Astrocyte of the spinal cord (primary cell): ENCODE data around the gene CCDC91.

Experiments used
- DNase-seq: peaks from one replicate; pipeline ENCODE4 v3.0.0; 2011; ENCODE audit warnings: low read depth, low spot score
- H3K4me3 ChIP-seq: 2 replicates; pipeline ENCODE4 v1.5.1; 2011; ENCODE audit warnings: low read depth, mild to moderate bottlenecking, low read length, moderate library complexity
- in situ Hi-C: cut with HindIII; loops from 2 replicates; pipeline ENCODE4 v1.10.0; 2017; ENCODE audit warnings: low sequenced_read_pairs
- TF ChIP-seq, protein P1 (sequence below): IDR thresholded peaks from 2 replicates; pipeline ENCODE4 v1.5.1; 2012; ENCODE audit warnings: low read depth, mild to moderate bottlenecking, low read length, inconsistent platforms

The CCDC91 gene

GRCh38 chr12:28489246-28489645 is 299.0 kb downstream of the CCDC91 start:
- in situ Hi-C loops: no loop called here
- no peak overlapping the region for H3K4me3 ChIP-seq
- TF ChIP-seq, protein P1, sequence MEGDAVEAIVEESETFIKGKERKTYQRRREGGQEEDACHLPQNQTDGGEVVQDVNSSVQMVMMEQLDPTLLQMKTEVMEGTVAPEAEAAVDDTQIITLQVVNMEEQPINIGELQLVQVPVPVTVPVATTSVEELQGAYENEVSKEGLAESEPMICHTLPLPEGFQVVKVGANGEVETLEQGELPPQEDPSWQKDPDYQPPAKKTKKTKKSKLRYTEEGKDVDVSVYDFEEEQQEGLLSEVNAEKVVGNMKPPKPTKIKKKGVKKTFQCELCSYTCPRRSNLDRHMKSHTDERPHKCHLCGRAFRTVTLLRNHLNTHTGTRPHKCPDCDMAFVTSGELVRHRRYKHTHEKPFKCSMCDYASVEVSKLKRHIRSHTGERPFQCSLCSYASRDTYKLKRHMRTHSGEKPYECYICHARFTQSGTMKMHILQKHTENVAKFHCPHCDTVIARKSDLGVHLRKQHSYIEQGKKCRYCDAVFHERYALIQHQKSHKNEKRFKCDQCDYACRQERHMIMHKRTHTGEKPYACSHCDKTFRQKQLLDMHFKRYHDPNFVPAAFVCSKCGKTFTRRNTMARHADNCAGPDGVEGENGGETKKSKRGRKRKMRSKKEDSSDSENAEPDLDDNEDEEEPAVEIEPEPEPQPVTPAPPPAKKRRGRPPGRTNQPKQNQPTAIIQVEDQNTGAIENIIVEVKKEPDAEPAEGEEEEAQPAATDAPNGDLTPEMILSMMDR: no peak
- peak; percentile 34 for DNase-seq

- DNase-seq: peak; percentile 53
- no peak overlapping the region for H3K4me3 ChIP-seq
- in situ Hi-C loops: no loop called here
- TF ChIP-seq, protein P1: no peak
Observed at GRCh38 chr12:28497889-28498411, 307.7 kb downstream of the CCDC91 start.

DNA sequence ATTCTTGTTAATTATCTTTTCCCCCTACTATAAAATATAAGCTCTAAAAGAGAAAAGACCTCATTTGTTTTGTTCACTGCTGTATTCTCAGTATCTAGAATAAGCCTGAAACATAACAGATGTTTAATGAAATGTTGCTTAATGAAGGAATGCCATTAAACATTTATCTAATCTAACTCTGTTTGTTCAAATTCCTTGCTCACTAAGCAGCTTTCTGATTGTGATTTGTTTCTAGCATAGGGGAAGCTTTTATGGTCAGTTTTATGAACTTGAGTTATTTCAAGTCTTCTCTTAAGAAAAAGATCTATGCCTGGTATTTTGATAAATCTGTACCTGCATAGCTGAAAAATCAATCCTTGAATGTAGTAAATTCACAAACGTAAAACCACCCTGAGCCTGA is 308.6 kb downstream of the CCDC91 start:
- no peak overlapping the region for H3K4me3 ChIP-seq
- DNase-seq: no peak
- TF ChIP-seq, protein P1: no peak
- in situ Hi-C loops: no loop called here

DNA sequence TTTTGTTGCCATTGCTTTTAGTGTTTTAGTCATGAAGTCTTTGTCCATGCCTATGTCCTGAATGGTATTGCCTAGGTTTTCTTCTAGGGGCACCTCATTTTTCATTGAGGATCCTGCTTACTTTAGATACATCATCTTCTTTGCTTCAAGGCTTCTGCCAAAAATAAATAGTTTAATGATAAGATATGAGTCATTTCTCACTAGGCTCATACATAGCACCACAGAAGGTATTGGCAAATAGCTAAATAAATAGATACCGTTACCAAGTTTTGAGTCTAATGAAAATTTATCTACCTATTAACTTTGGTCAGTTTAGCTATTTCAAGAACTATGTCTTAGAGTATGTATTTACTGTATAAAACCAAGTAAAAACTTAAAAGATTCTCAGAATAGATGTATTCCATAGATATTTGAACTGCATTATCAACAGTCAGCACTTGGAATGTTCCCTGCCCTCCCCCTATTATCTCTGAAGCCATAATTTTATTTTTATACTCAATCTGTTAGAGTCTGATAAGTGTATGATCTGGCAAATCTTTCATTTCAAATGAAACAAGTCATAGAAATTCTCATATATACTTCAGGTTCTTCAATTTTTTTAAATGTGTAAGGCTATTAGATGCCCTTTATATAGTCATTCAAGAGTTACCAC is 310.2 kb downstream of the CCDC91 start:
- in situ Hi-C loops: no loop called here
- no peak overlapping the region for H3K4me3 ChIP-seq
- DNase-seq: no peak
- TF ChIP-seq, protein P1: no peak

DNA sequence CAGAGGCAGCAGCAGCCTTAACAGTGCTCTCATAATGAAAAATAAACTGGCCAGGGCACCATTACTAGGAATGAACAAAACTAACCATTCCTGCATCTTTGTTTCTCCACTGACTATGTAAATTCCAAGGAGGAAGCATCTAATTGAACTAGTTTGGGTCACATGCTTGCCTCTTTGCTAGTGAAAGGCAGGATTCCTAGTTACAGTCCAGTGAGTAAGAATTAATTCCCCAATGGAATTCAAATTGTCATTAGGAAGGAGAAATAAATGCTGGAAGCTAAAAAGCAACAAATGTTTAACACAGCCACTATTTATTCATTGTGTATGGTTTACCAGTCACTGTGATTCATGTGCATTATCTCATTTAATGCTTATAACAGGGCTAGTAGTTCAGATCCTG is 316.0 kb downstream of the CCDC91 start:
- in situ Hi-C loops: no loop called here
- TF ChIP-seq, protein P1: no peak
- DNase-seq: no peak
- no peak overlapping the region for H3K4me3 ChIP-seq

DNA sequence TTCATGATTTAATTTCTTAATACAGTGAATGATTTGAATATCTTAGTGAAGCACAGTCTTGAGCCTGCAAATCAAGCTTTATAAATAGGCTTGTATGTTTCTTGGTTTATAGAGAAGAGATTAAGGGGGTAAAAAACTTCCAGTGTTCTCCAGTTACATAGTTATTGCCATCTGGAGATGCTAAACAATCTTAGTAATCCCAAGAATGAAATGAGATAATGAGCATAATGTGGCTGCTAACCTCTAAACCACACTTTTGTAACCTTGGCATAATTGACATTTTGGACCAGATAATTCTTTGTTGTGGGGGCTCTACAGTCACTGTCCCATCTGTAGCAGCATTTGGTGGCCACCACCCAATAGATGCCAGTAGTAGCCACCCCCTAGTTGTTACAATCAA is 316.8 kb downstream of the CCDC91 start:
- H3K4me3 ChIP-seq: no peak overlapping the region
- in situ Hi-C loops: no loop called here
- DNase-seq: peak; percentile 35
- TF ChIP-seq, protein P1: no peak
